AG09319 (cell line): Measurements from ENCODE around the gene KXD1.

Experiments used
- DNase-seq: peaks from one replicate; pipeline ENCODE4 v3.0.0-alpha.2; 2010; ENCODE audit warnings: low read depth; ENCODE audit errors: extremely low read depth
- TF ChIP-seq, protein P1 (sequence below): IDR thresholded peaks from 2 replicates; pipeline ENCODE4 v1.5.1; 2011; ENCODE audit warnings: low read depth, mild to moderate bottlenecking, inconsistent platforms, low read length, moderate library complexity

The KXD1 gene, protein sequence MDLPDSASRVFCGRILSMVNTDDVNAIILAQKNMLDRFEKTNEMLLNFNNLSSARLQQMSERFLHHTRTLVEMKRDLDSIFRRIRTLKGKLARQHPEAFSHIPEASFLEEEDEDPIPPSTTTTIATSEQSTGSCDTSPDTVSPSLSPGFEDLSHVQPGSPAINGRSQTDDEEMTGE

DNA sequence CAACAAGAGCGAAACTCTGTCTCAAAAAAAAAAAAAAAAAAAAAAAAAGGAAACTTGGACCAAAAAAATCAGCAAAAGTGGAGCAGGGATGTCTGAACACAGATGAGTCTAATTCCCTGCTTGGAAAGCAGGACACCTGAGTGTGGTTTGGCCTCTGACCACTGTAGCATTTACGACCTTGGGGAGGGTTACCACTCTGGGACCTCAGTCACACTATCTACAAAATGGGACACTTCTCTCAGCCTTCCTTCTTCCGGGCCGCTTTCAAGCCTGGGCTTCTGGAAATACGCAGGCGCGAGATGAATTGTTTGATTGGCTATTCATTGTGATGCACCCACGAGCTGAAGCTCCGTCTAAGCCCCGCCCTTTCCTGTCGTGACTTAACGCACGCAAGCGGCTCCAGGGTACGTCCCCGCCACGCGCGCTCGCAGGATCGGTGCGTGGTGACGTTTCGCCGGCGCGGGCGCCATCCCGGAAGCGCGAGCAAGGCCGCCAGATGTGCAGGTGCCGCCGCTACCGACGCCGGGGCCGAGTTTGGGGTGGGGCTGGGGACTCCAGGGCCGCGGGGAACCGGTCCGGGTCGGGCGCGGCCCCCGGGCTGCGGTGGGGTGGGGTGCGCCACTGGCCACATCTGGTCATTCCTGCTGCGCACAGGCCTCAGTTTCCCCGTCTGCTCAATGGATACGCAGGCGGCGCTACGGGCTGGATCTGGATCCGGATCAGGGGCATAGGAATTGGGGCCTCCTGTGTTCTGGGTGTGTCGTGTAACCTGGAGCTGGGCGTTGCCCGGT, at the start of gene KXD1:
Gene KXD1 (plus strand): TSS at position 460 of the 791 bp plus-strand sequence. CDS start 4,187 bp downstream, outside the sequence.
- peak; percentile 98 for DNase-seq
- TF ChIP-seq, protein P1, sequence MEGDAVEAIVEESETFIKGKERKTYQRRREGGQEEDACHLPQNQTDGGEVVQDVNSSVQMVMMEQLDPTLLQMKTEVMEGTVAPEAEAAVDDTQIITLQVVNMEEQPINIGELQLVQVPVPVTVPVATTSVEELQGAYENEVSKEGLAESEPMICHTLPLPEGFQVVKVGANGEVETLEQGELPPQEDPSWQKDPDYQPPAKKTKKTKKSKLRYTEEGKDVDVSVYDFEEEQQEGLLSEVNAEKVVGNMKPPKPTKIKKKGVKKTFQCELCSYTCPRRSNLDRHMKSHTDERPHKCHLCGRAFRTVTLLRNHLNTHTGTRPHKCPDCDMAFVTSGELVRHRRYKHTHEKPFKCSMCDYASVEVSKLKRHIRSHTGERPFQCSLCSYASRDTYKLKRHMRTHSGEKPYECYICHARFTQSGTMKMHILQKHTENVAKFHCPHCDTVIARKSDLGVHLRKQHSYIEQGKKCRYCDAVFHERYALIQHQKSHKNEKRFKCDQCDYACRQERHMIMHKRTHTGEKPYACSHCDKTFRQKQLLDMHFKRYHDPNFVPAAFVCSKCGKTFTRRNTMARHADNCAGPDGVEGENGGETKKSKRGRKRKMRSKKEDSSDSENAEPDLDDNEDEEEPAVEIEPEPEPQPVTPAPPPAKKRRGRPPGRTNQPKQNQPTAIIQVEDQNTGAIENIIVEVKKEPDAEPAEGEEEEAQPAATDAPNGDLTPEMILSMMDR, result no peak

- DNase-seq, result no peak
- TF ChIP-seq, protein P1, result no peak
These were observed 49.1 kb upstream of the KXD1 start for GRCh38 chr19:18508585-18508984.

DNA sequence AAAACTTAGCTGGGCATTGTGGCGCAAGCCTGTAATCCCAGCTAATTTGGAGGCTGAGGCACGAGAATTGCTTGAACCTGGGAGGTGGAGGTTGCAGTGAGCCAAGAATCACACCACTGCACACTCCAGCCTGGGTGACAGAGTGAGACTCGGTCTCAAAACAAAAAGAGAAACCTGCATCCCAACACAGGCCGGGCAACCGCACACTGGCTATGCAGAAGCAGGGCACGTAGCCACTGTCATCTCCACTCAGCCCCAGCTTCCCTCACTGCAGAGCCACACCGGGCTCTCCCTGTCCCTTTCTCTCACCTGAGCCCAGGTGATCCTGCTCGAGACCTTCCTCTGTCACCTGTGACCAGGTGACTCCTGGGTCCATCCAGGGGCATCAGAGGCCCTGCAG, 47.5 kb upstream of the KXD1 start:
- no peak for DNase-seq
- TF ChIP-seq, protein P1, result no peak

- peak; percentile 24 for DNase-seq
- TF ChIP-seq, protein P1, result no peak
These were observed 43.8 kb upstream of the KXD1 start for GRCh38 chr19:18513868-18514267.

DNA sequence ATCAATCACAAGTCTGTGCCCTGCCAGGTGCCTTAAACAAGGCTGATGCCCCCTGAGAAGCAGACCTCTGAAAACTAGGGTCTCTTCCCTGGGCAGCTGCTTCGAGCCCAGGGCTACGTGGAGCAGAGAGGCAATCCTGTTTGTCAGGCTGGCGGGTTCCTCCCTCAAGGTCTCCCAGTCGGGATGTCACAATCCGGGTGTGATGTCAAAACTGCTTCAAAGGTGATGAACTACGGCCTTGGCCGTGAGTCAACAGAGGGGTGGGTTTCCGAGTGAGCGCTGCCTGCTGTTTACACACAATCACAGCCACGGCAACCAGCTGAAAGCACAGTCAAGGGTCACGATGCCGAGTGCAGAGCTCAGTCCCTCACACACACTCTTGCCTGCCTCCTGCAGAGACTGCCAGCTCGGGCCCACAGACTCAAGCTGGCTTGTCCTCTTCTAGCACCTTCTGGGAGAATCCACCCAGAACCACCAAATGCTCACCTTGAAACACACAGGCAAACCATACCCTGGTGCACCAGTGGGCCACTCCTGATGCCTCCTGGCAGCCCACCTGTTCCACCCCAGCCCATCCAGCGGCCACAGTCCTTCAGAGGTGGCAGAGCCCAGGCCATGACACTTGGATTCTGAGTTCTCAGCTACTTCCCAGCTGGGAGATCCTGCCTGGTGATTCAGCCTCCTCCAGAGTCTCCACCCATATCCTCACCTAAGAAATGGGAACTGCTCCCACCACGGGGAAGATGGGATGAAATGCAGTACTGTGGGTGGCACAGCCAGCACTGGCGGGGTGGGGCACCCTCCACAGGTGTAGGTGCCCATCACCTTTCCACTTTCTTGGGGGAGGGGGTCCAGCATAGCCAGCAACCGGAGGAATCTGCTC, 42.6 kb upstream of the KXD1 start:
- DNase-seq, result no peak
- TF ChIP-seq, protein P1, result no peak

GRCh38 chr19:18515959-18516358, 41.7 kb upstream of the KXD1 start:
- TF ChIP-seq, protein P1, result no peak
- no peak for DNase-seq
